Activated T-cell treated with anti-CD3 and anti-CD28 coated beads, Interleukin-2, amount 50 U/mL, for 1 hour (primary cell): ENCODE results near the gene AAK1.
"Not testable (repeated sequence)": the region's sequence is repeated elsewhere in the genome, so short reads cannot be mapped to it uniquely, and the experiment has no call there.

Experiments
- DNase-seq: peaks from one replicate; pipeline ENCODE4 v3.0.0-alpha.2; 2020

The AAK1 gene

DNA sequence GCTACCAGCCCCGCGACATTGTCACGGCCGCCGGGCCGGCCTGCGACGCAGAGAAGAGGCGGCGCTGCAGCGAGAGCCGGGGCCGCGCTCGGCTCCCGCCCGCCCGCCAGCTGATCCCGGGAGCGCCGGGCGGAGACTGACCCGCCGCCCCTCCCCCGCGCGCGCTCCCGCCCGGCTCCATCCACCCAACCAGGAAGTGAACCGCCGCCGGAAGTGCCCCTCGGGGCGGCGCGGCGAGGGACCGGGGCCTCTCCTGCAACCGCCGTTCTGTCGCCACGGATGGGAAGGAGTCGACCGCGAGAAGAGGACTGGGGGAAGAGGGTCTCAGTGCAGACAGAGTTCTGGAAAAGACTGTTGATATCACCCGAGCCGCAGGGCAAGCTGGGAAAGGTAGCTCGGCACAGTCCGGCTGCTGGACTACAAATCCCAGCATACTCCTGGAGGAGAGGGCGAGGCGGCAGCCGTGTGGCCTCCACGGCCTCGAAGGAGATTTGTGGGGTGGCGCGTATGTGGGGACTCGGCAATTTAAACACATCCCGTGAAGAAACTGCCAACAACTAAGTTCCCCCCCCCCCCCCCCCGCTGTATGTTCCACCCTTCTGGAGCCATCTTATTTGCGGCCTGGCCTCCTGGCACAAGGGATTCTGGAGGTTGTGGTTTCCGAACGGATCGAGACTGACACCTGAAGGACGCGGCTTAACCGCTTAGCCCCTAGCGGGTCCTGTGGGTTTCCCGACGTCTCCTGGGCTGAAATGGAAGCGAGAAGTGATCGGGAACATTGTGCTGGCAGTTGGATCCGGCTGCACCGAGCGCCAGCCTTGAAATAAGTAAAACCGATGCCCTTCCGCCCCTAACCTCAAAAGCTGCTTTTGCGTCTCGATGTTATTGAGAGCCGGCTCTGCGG, at the start of gene AAK1:
Gene AAK1 (minus strand): TSS at position 138 of the 904 bp plus-strand sequence. CDS start 699 bp downstream, outside the sequence.
- peak; percentile 80 for DNase-seq

DNA sequence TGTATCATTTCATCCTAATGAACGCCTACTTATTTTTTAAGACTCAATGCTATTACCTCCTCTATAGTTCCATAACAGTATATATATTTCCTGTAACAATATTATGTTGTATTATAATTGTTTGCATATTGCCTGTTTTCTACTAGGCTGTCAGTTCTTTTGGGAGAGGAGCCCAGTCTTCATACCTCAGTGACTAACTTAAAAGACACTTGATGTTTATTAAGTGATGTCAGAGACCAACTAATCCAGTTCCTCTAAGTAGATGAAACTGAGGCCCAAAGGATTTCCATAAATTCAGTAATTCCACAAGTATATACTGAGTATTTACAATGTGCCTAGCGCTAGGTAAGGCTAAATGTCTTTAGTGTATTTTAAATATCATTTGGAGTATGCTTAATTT, 48.9 kb upstream of the AAK1 start:
- DNase-seq: no peak

DNA sequence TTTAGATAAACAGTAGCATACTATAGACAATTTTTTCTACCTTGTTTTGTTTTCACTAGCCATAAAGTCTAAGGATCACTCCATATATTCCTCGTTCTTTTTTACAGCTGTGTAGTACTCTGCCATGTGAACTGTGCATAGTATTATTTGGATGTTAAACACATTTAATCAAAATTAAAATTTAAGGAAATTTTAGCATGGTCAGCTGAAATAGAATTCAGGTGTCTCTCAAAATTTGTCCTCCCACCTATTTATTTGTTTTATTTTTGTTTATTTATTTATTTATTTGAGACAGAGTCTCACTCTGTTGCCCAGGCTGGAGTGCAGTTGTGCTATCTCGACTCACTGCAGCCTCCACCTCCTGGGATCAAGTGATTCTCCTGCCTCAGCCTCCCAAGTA, 46.4 kb upstream of the AAK1 start:
- DNase-seq: no peak

DNA sequence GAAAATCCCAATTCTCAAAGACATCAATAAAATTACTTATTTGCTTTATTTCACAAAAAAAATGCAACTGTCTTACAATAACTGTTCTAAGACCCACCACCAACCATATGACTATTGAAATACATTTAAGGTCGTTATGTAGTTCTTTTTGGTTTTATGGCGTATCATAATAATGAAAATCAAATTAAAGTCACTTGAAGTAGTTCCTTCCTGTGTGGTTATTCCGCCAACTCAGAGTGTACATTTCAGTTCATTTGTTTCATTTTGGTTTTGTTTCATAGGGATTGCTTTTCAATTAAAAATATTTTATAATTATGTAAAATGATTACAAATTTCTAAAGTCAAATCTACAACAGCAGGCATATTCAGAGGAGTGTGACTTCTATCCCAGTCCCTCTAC, 45.9 kb upstream of the AAK1 start:
- no peak for DNase-seq

DNA sequence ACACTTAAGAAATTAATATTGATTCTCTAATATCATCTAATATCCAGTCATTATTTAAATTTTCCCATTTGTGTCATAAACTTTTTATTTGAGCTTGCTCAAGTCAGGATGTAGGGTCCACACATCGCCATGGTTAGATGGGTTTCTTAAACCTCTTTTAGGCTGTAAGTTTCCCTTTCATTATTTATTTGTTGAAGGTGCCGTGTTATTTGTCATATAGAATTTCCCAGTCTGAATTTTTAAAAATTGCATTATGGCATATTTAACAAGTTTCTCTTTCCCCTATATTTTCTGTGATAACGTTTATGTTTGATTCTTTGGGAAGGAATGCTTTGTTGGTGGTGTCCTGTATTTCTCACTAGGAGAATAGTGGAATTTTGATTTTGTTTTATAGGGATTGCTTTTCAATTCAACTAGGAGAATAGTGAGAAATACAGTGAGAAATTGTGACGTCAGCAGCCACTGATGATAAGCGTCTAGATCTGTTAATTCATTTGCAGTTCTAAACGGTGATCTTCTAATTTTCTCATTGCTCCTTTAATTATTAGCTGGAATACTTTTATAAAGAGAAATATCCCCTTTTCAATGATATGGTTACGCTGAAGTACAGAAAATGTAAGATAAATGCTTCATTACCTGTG, 44.6 kb upstream of the AAK1 start:
- no peak for DNase-seq

DNA sequence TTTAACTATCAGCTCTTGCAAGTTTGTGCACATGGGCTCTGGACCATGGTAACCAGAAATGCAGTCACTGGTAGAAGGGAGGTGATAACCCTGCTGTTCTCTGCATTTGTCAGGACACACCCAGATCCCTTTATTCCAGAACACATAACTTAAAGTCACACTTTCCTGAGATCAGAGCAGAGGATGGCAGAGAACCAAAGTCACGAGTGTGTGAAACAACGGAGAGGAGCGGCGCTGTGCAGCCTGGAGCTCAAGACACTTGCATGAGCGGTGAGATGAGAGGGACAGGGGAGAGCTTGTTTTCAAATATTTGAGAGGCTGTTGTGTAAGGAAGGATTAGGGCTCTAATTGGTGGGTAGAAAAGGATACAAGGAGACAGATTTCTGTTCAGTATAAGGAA, 43.3 kb upstream of the AAK1 start:
- DNase-seq: no peak

DNA sequence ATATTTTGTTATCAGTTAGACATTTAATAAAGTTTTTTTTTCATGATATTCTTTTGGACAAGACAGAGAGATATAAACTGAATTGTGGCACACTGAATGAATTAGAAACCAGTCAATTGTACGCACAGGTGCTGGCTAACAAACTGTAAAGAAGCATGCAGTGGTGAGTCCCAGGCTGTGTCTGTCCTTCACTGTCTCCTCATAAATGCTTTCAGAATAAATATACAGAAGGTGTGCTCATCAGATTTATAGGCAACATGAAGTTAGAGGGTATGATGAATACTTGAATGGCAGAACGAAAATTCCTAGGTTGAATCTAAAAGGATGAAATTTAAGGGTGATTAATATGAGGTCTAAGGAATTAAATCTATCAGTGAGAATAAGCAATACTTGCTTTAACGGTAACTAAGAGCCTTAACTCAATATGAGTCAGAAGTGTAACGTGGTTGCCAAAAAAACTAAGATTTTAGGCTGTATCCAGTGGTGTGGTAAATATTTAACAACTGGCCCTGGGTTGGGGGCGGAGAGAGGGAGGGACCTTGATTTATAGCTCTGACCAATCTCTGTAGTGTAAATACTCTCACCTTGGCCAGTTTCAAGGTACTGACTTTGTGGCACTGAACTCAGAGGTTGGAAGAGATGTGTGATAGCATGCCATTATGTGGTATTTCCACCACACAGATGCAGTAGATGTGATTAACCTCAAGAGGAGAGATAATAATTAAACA, 41.9 kb upstream of the AAK1 start:
- DNase-seq: no peak

DNA sequence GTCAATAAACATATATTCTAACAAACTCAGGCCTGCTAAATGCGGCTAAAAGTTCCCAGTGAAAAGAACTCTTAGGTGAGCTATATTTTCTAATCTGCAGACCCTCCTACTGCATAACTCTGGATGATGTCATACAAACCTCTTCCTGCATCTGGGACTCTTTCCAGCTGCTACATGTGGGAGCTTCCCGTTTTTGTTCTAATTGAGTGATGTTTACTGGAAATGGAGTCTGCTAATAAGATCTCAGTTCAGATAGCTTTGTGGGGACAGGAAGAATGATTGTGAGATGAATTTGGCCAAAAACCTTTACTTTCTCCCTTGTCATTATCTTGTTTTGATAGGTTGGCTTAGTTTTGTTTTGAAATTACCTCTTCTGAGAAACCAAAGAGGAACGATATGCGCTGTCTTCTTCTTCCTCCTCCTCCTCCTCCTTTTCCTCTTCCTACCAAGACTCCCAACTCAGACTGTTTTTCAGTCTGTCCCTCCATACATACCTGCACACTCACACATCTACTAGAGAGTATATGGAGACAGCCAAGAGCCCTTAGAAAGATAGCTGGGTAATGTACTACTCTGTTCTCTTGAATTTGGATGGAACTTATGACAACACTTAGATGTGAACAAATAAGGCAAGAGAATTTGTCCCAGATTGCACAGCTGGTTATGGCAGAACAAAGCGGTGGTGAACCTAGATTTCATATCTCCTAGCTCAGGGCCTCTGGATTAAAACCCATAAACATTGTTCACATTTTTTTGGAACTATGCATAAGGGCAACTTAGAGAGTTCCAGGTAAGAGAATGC, 39.8 kb upstream of the AAK1 start:
- no peak for DNase-seq

DNA sequence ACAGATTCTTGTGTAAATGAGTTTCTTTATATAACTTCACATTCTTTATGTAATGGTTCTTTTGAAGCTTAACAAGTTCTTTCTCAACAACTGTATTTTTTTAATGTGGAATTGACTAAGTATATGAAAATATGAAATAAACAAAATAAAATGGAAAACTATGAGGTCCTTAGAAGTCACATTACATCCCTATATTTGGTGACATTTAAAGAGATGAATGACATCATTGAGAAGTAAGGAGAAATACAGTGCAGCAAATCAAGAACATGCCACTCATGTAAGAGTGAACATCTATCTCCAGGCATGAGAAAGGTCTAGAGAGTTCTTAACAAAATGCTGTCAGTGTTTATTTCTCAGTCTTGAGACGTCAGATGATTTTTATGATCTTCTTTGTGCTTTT, 39.0 kb upstream of the AAK1 start:
- DNase-seq: no peak

DNA sequence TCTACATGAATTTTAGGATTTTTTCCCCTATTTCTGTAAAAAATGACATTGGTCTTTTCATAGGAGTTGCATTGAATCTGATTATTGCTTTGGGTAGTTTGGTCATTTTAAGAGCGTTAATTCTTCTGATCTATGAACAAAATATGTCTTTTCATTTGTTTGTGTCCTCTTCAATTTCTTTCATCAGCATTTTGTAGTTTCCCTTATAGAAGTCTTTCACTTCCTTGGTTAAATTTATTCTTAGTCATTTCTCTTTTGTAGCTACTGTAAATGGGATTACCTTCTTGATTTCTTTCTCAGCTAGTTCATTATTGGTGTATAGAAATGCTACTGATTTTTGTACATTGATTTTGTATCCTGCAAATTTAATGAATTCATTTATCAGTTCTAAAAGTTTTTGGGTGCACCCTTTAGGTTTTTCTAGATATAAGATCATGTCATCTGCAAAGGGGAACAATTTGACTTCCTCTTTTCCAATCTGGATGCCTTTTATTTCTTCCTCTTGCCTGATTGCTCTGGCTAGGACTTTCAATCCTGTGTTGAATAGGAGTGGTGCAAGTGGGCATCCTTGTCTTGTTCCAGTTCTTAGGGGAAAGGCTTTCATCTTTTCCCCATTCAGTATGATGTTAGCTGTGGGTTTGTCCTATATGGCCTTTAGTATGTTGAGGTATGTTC, 36.6 kb upstream of the AAK1 start:
- no peak for DNase-seq

DNA sequence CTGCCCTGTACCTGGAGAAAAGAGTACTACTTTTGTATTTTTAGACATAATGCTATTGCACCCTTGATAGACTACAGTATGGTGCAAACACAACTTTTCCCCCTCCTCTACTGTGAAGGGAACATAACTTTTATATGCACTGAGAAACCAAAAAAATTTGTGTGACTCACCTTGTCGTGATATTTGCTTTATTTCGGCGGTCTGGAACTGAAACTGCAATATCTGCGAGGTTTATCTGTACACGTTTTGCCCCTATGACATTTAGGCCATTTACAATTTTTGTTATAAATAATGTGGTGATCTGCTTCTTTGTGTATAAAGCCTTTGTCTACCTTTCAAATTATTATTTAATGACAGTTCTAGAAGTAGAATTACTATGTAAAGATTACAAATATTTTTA, 34.4 kb upstream of the AAK1 start:
- no peak for DNase-seq

DNA sequence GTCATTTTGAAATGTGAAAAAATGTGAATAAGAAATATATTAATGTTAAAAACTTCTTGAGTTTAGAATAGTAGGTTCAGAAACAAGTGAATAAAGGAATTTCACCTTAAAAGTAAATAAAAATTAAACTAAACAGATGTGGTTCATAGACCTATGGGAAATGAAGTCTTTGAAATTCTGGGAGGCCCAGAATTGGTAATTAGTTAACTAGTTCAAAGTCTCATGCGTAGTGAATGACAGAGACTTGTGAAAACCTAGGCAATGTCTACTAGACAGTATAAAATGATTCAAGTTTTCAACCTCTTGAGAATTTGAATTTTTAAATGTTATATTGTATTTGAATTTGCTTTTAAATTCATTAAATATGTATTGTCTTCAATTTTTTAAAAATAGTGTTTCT, 32.6 kb upstream of the AAK1 start:
- no peak for DNase-seq

DNA sequence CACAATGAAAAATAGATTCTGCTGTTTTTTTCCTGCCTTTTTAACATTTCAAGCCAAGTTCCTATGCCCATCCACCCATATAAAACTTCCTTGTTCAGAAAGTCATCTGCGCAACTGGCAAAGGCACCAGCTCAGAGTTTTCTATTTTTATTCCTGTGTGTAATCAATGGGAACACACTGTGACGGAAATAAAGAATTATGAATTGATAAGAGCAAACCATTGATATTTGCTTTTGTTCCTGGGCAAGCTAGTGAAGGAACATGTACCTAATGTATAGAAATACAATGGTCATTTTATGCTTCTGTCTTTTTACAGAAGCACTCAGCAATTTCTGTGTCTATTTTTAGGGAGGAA, 30.8 kb upstream of the AAK1 start:
- DNase-seq: no peak

DNA sequence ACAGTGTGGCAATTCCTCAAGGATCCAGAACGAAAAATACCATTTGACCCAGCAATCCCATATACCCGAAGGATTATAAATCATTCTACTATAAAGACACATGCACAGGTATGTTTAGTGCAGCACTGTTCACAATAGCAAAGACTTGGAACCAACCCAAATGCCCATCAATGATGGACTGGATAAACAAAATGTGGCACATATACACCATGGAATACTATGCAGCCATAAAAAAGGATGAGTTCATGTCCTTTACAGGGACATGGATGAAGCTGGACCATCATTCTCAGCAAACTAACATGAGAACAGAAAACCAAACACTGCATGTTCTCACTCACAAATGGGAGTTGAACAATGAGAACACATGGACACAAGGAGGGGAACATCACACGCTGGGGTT, 29.6 kb upstream of the AAK1 start:
- not testable (repeated sequence) for DNase-seq

DNA sequence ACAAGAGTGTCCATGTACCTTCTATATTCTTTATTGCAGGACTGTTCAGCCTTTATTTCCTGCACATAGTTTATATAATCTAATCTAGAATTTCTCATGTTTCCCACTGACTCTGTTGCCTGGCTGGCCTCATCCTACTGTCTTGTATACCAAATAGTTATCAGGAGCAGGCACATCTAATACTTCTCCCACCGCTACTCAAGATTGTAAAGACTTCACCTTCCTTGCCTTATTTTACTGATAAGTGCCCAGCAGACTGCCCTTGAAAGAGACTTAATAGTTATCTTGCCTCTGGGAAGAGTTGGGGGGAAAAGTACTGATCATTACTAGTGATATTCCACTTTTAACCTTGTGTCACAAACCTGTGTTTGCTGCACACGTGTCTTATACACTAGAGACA, 26.1 kb upstream of the AAK1 start:
- no peak for DNase-seq

DNA sequence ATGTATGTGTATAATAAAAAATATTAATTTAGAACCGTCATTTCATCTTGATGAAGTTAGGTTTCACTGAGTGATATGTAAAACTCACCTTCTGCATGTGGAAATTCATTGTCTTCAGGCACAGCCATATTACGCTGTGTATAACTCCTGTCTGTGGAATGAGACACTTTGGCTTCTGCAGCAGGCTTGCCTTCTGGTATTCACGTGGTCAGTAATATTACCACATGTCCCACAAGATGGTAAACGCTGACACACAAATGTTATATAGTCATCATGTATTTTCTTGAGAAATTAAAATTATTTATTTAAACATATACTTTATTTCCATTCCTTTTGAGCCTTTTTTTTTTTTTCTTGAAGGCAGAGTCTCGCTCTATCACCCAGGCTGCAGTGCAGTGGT, 25.1 kb upstream of the AAK1 start:
- DNase-seq: no peak

DNA sequence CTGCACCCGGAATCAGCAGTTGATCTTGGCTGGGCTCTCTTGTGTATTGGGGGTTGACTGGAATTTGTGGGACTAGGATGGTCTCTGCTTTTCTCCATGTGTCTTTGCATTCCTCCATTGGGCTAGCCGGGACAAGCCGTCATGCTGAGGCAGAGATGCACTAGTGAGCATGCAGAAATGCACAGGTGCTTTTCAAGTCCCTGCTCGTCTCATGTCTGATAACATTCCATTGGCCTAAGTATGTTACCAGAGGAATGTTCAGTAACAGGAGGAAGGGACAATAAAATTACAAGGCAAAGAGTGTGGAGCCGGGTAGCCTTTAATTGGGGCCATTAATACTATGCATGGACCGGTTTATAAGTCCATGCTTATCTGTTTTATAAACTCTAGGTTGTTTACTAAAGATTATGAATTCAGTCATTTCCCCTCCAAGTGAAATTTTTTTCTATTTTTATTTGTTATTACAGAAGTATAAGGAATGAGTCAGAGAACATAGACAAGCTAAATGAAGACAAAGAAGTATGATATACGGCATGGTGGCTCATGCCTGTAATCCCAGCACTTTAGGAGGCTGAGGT, 24.4 kb upstream of the AAK1 start:
- DNase-seq: no peak

DNA sequence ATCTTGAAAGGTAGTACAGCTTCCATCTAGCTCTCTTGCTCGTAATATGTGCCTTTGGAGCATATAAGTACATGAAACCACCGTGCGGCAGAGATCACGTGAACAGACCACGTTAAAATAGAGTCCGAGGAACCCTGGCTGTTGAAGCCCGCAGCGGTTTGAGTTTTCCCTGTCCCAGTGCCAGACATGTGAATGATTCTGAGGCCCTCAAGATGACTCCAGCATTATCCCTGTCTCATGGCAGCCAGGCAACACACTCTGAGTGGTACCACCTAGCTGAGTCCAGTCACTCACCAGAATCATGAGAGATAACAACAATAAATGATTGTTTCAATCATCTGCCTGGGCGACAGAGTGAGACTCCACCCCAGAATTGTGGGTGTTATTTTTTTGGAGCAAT, 21.6 kb upstream of the AAK1 start:
- DNase-seq: no peak

DNA sequence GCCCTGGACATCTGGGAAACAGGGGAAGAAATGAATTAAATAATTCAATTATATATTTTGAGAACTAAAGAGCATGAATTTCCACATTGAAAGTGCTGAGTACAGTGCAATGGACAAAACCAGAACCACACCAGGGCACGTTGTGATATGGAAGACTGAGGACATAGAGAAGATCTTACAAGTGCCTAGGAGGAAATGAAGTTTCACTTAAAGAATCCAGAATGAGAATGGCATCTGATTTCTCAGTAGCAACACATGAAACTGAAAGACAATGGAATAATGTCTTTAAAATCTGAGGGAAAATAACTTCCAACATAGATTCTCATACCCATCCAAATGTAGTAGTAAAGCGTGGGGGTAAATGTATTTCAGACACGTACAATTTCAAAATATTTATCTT, 20.3 kb upstream of the AAK1 start:
- DNase-seq: no peak

DNA sequence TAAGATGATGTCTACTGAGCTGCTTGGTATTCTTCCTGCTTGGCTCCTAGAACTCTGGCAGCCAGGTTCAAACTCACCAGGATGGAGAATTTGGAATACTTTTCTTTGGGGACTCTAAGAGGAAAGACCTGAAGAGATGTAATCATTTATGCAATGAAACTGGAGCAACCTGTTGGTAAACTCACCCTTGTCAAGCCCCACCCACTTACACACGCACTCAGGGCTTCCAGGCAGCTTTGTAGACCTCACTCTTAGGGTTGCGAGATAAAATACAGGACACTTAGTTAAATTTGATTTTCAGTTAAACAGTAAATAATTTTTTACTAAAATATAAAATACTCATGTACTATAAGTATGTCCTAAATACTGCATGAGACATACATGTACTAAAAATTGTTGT, 19.0 kb upstream of the AAK1 start:
- DNase-seq: not testable (repeated sequence)

DNA sequence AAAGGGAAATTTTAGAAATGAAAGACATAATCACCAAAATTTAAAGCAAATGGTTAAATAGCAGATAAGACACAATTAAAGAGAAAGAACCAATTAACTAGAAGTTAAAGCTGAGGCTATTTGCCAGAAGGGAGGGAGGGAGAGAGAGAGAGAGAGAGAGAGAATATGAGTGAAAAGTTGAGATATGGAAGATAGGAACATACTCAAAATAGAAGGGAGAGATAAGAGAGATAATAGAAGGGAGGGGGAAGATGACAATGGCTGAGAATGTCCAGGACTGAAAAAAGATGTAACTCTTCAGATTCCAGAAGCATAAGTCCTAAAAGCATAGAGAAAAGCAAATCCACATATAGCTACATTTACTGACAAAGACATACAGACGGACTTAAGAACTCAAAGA, 17.1 kb upstream of the AAK1 start:
- no peak for DNase-seq

DNA sequence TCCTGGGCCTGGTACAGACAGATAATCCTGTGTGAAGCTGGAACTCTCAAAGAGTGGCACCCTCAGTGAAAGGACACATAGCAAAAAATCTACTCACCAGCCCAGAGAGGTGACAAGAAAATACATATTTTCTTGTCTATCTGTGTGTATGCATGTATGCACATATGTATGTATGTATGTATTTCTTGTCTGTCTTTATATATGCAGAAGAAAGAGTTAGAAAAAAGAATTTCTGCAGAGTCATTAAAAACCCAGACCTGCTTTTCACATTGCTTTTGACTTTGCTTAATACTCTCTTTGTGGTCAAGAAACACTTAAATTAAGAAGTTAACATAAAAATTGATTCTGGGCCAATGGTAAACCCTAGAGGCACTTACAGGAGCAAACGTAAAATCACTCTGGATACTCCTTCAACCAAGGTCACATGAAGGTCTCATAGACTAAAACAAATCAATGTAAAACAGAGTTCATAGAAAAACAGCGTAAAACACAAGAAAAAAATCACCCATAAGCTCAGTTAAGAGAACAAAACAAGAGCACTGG, 16.5 kb upstream of the AAK1 start:
- DNase-seq: no peak
